ENCODE measurements around the gene ZNF790. TPM values are rescaled to one million over a fixed set of nuclear protein-coding genes. Genes with fewer than 3 reads are reported as not detected.

ZNF790 gene
- 0.13 to 0.28 TPM (median 0.19 TPM) in 5 replicates for total RNA-seq (2022; extraction: Qiagen RNA extraction)

GRCh38 chr19:36837906-36838783, at the start of gene ZNF790:
ZNF790 (minus strand) TSS chr19:36838387; CDS start chr19:36825619, 12,768 bp downstream.

GRCh38 chr19:36850559-36851442, 12.6 kb upstream of the ZNF790 start, which contains the start of gene ZNF345:
ZNF345 (plus strand) TSS chr19:36850876; CDS start chr19:36876831, 25,955 bp downstream.

GRCh38 chr19:36772311-36773222, 65.6 kb downstream of the ZNF790 start, which contains the start of gene ZNF850:
ZNF850 (minus strand) TSS chr19:36772807; CDS start chr19:36762606, 10,201 bp downstream.

Other genes starting within 250 kb of the ZNF790 start
- 0.06 to 0.07 TPM in 2 of 5 replicates, not detected in the others for gene ZNF382, start 233.1 kb downstream of the ZNF790 start, total RNA-seq (2022; extraction: Qiagen RNA extraction)
- gene ZNF461, start 171.6 kb downstream of the ZNF790 start, total RNA-seq (2022; extraction: Qiagen RNA extraction), result 4.2 to 7.0 TPM (median 5.9 TPM) in 5 replicates
- 8.0 to 11.0 TPM (median 9.2 TPM) in 5 replicates for gene ZNF567, start 150.8 kb downstream of the ZNF790 start, total RNA-seq (2022; extraction: Qiagen RNA extraction)
- 0.45 to 0.73 TPM (median 0.66 TPM) in 5 replicates for gene ZNF850, start 65.6 kb downstream of the ZNF790 start, total RNA-seq (2022; extraction: Qiagen RNA extraction)
- gene ZNF345, start 12.5 kb upstream of the ZNF790 start, total RNA-seq (2022; extraction: Qiagen RNA extraction), result 0.11 to 0.31 TPM in 2 of 5 replicates, not detected in the others
- 0.30 to 0.44 TPM (median 0.34 TPM) in 5 replicates for gene ZNF829, start 77.9 kb upstream of the ZNF790 start, total RNA-seq (2022; extraction: Qiagen RNA extraction)
- gene ZNF568, start 77.9 kb upstream of the ZNF790 start, total RNA-seq (2022; extraction: Qiagen RNA extraction), result 0.67 to 1.5 TPM (median 0.85 TPM) in 5 replicates
- gene ZNF420, start 240.0 kb upstream of the ZNF790 start, total RNA-seq (2022; extraction: Qiagen RNA extraction), result 3.8 to 5.6 TPM (median 4.3 TPM) in 5 replicates

Measured in A549 treated with Mapracorat at 1 μM for 4 hours (cell line).